ENCODE results near the gene DHX16.

GRCh38 chr6:30612213-30612612, 60.6 kb downstream of the DHX16 start:
- TF ChIP-seq CTCF (IDR thresholded peaks at IDR 0.05; ENCODE audit: low read length) (peak; percentile 11; the same call in 1 of the 2 replicates), EZH2 (optimal IDR thresholded peaks at IDR 0.05; ENCODE audit: low read depth, low read length) (no peak), EZH2phosphoT487 (IDR thresholded peaks at IDR 0.05; ENCODE audit: low read length) (no peak)
